Astrocyte (in vitro differentiated cells and primary cell): ENCODE measurements around the gene PPP1R26. TPM values are rescaled to one million over a fixed set of nuclear protein-coding genes. Genes with fewer than 3 reads are reported as not detected.
A peak's percentile ranks its signal among the peaks of the same experiment; 100 is the strongest.

Experiments
- DNase-seq: peaks from one replicate; pipeline ENCODE4 v3.0.0-alpha.2; 2010; ENCODE audit warnings: low read depth
- FAIRE-seq: peaks from 2 replicates; lab custom pipeline; 2011; peaks lifted over from hg19 to GRCh38; lab: Jason Lieb, UNC
- H2AFZ ChIP-seq: 2 replicates; pipeline ENCODE4 v1.6.0; 2012; ENCODE audit warnings: low read depth, low read length, inconsistent platforms
- H3K27ac ChIP-seq: 2 replicates; pipeline ENCODE4 v1.5.1; 2011; ENCODE audit warnings: low read depth, low read length, inconsistent platforms
- H3K27me3 ChIP-seq: 2 replicates; pipeline ENCODE4 v1.6.0; 2011; ENCODE audit warnings: low read length, inconsistent platforms; ENCODE audit not compliant: insufficient read depth
- H3K36me3 ChIP-seq: 2 replicates; pipeline ENCODE4 v1.5.1; 2011; ENCODE audit warnings: low read length, inconsistent platforms; ENCODE audit not compliant: insufficient read depth
- H3K4me1 ChIP-seq: 2 replicates; pipeline ENCODE4 v1.5.1; 2011; ENCODE audit warnings: low read length, inconsistent platforms; ENCODE audit not compliant: insufficient read depth
- H3K4me2 ChIP-seq: 2 replicates; pipeline ENCODE4 v1.6.0; 2012; ENCODE audit warnings: low read length, inconsistent platforms
- H3K4me3 ChIP-seq: 2 replicates; pipeline ENCODE4 v1.5.1; 2011; ENCODE audit warnings: low read depth, mild to moderate bottlenecking, low read length, inconsistent platforms; ENCODE audit not compliant: insufficient read depth
- H3K79me2 ChIP-seq: 2 replicates; pipeline ENCODE4 v1.6.0; 2012; ENCODE audit warnings: mild to moderate bottlenecking, low read length, inconsistent platforms; ENCODE audit not compliant: insufficient read depth
- H3K9ac ChIP-seq: 2 replicates; pipeline ENCODE4 v1.6.0; 2012; ENCODE audit warnings: mild to moderate bottlenecking, low read length, inconsistent platforms
- H3K9me3 ChIP-seq: 2 replicates; pipeline ENCODE4 v1.5.1; 2012; ENCODE audit warnings: low read depth, mild to moderate bottlenecking, low read length, inconsistent platforms; ENCODE audit not compliant: insufficient read depth
- H4K20me1 ChIP-seq: 2 replicates; pipeline ENCODE4 v1.6.0; 2012; ENCODE audit warnings: low read length, inconsistent platforms; ENCODE audit not compliant: insufficient read depth
- H3K27ac Mint-ChIP-seq: one replicate; pipeline ENCODE4 v1.8.0; 2021; ENCODE audit warnings: mild to moderate bottlenecking, mixed read lengths; ENCODE audit not compliant: unreplicated experiment
- H3K27me3 Mint-ChIP-seq: one replicate; pipeline ENCODE4 v1.8.0; 2021; ENCODE audit warnings: low read depth, mixed read lengths; ENCODE audit not compliant: unreplicated experiment
- H3K36me3 Mint-ChIP-seq: one replicate; pipeline ENCODE4 v1.8.0; 2021; ENCODE audit warnings: low read depth, mixed read lengths; ENCODE audit not compliant: unreplicated experiment
- H3K4me1 Mint-ChIP-seq: one replicate; pipeline ENCODE4 v1.8.0; 2021; ENCODE audit warnings: low read depth, mixed read lengths; ENCODE audit not compliant: unreplicated experiment
- H3K4me3 Mint-ChIP-seq: one replicate; pipeline ENCODE4 v1.8.0; 2021; ENCODE audit warnings: mild to moderate bottlenecking, moderate library complexity, mixed read lengths; ENCODE audit not compliant: unreplicated experiment
- H3K9me3 Mint-ChIP-seq: one replicate; pipeline ENCODE4 v1.8.0; 2021; ENCODE audit warnings: mild to moderate bottlenecking, mixed read lengths; ENCODE audit not compliant: unreplicated experiment
- EZH2 ChIP-seq: IDR thresholded peaks from 2 replicates; pipeline ENCODE4 v1.6.1; 2012; ENCODE audit warnings: mild to moderate bottlenecking, low read length, inconsistent platforms; ENCODE audit not compliant: insufficient read depth
- total RNA-seq: library from RNA; stranded (reverse); gene quantifications from 2 replicates; pipeline ENCODE4 v1.2.1, GENCODE V29; 2021
- TF ChIP-seq, protein P1 (sequence below): IDR thresholded peaks from 2 replicates; pipeline ENCODE4 v1.5.1; 2011; ENCODE audit warnings: low read depth, mild to moderate bottlenecking, inconsistent platforms, low read length, moderate library complexity; ENCODE audit not compliant: insufficient read depth

Gene PPP1R26
- total RNA-seq, 1 donor from 2014 or later: 10.6 TPM

DNA sequence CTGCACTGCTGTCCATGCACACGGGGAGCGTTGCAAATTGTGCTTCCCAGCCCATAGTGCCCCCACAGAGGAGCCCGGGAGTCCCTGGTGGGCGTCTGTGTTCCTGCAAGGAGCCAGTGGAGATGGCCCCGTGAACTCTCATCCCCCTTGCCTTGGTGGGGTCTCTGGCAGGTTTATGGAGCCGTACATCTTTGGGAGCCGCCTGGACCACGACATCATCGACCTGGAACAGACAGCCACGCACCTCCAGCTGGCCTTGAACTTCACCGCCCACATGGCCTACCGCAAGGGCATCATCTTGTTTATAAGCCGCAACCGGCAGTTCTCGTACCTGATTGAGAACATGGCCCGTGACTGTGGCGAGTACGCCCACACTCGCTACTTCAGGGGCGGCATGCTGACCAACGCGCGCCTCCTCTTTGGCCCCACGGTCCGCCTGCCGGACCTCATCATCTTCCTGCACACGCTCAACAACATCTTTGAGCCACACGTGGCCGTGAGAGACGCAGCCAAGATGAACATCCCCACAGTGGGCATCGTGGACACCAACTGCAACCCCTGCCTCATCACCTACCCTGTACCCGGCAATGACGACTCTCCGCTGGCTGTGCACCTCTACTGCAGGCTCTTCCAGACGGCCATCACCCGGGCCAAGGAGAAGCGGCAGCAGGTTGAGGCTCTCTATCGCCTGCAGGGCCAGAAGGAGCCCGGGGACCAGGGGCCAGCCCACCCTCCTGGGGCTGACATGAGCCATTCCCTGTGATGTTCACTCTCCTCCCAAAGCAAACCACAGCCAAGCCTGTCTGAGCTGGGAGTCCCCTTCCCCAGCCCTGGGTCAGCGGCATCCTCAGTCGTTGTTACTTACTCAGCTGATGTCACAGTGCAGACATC lies 24.0 kb downstream of the PPP1R26 start:
- no peak for DNase-seq
- Histone ChIP-seq H3K9ac (no peak overlapping the region), H3K4me2 (no peak overlapping the region), H3K27ac (no peak overlapping the region), H3K9me3 (no peaks in the 10 kb centered on the region), H3K4me1 (peaks cover 14% of the 10 kb centered on the region), H4K20me1 (peaks cover 41% of the 10 kb centered on the region), H3K4me3 (no peak overlapping the region), H2AFZ (no peak overlapping the region), H3K27me3 (no peaks in the 10 kb centered on the region), H3K79me2 (peaks cover 27% of the 10 kb centered on the region), H3K36me3 (no peaks in the 10 kb centered on the region)
- Mint-ChIP-seq H3K4me3 (no peak overlapping the region), H3K9me3 (peaks cover 3% of the 10 kb centered on the region), H3K27me3 (no peaks in the 10 kb centered on the region), H3K27ac (no peak overlapping the region), H3K4me1 (peaks cover 7% of the 10 kb centered on the region), H3K36me3 (peaks cover 11% of the 10 kb centered on the region)
- no peak for FAIRE-seq
- TF ChIP-seq EZH2: no peak
- TF ChIP-seq, protein P1, sequence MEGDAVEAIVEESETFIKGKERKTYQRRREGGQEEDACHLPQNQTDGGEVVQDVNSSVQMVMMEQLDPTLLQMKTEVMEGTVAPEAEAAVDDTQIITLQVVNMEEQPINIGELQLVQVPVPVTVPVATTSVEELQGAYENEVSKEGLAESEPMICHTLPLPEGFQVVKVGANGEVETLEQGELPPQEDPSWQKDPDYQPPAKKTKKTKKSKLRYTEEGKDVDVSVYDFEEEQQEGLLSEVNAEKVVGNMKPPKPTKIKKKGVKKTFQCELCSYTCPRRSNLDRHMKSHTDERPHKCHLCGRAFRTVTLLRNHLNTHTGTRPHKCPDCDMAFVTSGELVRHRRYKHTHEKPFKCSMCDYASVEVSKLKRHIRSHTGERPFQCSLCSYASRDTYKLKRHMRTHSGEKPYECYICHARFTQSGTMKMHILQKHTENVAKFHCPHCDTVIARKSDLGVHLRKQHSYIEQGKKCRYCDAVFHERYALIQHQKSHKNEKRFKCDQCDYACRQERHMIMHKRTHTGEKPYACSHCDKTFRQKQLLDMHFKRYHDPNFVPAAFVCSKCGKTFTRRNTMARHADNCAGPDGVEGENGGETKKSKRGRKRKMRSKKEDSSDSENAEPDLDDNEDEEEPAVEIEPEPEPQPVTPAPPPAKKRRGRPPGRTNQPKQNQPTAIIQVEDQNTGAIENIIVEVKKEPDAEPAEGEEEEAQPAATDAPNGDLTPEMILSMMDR: no peak

DNA sequence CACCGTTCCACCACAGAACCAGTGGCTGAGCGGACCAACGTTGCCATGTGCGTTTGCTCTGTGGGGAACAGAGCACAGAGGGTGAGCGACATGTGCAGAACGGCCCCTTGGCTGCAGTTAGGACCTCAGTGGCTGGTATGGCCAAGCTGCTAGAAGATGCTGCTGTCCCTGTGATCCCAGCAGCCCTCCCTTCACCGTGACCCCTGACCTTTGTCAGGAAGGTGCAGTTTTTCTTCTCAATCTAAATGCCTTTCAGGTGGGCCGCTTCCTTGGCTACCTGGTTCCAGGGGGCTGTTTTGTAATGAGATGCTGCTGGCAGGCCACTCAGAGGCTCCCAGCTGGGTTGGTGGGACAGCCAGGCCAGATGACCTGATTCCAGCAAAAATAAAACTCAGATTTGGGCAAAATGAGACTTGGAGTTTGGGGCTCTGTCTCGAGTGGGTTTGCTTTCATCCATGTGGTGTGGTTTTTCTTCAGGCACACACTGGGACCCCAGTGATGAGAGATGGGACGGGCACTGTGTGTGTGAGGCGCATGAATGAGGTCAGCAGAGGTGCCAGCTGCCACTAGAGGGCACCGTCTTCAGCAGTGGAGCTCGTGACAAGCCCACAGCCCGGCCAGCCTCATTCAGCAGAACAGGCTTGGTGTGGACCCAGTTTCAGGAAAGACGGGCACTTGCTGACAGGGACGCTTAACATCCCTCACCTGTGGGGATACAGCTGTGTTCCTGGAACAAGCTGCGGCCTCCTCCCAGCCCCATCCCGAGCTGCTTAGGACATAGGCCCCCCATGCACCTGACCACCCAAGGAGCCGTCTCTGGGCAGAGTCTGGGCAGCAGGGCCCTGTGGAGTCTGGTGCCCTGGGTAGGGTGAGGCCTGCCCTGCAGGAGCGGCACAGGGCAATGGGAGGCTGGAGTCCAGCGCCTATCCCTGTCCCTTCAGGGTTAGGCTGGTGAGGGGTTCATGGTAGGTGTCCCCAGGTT lies 25.0 kb downstream of the PPP1R26 start:
- Histone ChIP-seq H4K20me1 (peaks cover 41% of the 10 kb centered on the region), H3K4me3 (no peak overlapping the region), H2AFZ (no peak overlapping the region), H3K36me3 (no peaks in the 10 kb centered on the region), H3K9me3 (no peaks in the 10 kb centered on the region), H3K27ac (no peak overlapping the region), H3K4me2 (no peak overlapping the region), H3K4me1 (peaks cover 10% of the 10 kb centered on the region), H3K9ac (no peak overlapping the region), H3K27me3 (no peaks in the 10 kb centered on the region), H3K79me2 (peaks cover 27% of the 10 kb centered on the region)
- H3K27ac Mint-ChIP-seq: no peak overlapping the region
- peaks cover 7% of the 10 kb centered on the region for H3K4me1 Mint-ChIP-seq
- H3K36me3 Mint-ChIP-seq: peaks cover 13% of the 10 kb centered on the region
- H3K9me3 Mint-ChIP-seq: peaks cover 10% of the 10 kb centered on the region
- no peak for TF ChIP-seq EZH2
- TF ChIP-seq, protein P1: peak; percentile 56
- peak; percentile 14 for DNase-seq
- H3K27me3 Mint-ChIP-seq: no peaks in the 10 kb centered on the region
- no peak overlapping the region for H3K4me3 Mint-ChIP-seq
- FAIRE-seq: no peak
